NCI-H146 treated with DMSO at 0.1 percent for 48 hours (cell line): ENCODE data around the gene ARHGAP15.
A peak's percentile ranks its signal among the peaks of the same experiment; 100 is the strongest.

Source experiments
- DNase-seq: peaks from one replicate; lab custom pipeline; 2025; ENCODE audit not compliant: unreplicated experiment; lab: John Stamatoyannopoulos, UW

The ARHGAP15 gene

DNA sequence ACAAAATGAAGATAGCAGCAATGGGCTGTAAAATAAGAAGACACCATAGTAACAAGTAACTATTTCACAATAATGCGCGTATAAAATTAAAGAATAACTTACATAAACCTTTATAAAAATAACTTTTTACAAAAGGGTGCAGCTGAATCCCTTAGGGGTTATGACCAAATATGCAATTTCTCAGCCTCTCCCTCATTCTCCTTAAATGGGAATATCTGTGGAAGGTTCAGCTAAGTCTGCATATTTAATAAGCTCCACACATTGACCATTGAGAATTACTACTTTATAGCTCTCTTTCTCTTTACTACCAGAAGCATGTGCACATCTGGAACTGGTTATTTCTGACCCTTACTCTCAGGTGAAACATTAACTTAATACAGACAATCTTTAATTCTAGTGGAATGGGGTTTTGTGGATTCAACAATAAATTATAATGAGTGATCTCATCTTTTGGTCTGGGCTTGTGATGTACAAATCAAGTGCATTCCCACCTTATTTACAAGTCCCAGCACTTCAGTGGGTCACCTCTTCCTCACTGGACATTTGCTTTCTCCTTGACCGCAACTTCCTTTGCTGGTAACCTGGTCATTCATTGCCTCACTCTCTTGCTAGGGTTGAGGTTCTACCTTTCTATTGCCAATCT is 15.7 kb downstream of the ARHGAP15 start:
- DNase-seq = no peak

DNA sequence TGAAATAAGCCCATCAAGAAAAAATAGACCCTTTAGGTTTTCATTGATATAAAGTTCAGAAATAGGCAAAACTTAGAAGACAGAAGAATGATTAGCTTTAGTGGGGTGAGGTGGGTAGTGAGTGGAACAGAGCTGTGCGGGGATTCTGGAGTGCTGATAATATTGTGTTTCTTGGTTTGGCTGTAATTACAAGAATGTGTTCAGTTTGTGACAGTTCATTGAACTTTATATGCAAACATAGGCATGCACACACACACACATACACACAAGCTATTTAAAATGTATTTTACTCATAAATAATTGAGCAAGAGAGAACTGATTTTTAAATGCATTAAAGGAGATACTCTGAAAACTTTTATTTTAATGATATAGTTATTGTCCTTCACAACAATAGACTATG is 17.1 kb downstream of the ARHGAP15 start:
- no peak for DNase-seq

DNA sequence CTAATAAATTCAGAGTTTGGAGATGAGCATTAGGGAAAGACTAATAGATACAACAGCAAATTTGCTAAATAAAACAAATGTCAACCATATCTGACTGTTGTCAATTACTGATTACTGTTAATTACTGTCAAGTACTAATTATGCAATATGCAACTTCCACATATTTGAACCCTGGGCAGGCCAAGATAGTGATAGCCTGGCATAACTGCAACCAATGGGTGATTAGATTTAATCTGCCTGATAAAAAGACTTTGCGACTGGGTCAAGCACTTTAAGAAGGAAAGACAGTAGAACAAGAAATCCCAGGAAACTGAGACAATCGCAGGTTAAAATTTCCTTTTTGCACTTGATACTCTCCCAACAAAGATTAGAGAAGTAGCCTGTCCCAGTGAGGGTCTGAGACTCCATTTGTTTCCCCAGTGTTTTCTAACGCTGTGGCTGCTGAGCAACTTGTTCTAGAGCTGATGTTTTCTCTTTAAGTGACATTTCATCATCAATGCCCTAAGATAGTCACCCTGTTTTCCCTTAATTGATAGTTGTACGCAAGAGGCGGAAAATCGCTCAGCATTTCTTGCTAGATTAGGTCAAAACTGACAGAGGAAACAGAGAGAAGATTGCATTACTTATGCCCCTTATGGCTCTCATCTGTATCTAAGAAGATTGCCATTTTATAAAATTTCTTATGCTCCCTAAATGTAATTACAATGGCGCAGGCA is 17.8 kb downstream of the ARHGAP15 start:
- DNase-seq = no peak

DNA sequence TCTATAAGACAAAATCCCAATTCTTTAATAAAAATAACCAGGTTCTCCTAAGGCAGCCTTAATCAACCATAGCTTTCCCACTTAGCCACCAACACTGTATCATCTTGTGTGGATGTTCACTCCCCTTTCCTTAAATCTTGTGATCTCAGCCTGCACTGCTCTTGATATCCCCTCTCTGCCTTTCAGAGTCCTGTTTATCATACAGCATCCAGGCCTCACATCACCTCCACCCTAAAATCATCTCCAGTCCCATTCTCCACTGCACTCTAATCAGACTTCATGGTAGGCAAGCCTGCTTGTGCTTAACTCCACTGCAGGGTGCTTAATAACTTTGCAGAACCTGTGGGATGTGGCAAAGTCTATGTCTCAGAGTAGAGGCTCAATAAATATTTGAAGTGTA is 18.8 kb downstream of the ARHGAP15 start:
- DNase-seq = no peak

DNA sequence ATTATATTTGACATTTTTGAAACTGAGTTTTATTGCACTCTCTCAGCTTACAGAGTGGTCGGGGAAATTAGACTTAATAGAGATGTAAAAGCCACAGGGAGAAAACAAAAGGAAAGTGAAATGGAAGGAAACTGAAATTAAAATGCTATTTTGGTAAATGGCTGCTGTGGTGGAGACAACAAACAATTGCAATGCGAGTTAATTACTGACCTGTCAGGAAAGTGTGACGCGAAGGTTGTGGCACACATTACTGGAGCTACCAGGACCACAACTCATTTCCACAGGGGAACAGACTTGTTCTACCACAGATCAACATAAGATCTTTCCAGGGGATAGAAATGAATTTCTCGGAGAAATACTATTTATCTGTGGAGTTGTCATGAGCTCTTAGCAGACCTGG is 19.5 kb downstream of the ARHGAP15 start:
- DNase-seq = no peak

DNA sequence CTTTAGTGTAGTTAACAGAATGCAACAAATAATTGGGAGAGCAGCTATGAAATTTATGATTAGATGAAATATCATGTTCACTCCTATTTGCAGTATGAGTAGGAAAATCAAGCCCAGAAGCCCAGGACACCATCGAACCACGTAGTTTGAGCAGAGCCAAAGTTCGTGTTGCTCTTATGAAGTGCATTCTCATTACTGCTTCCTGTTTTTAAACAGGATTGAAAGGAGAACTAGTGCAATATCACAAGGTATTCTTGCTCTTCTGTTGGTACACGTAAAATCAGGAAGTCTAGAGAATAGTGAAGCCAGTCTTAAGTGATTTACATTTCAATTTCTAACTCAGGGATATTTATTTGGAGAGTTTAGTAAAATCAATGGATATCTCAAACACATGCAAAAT is 21.1 kb downstream of the ARHGAP15 start:
- no peak for DNase-seq

DNA sequence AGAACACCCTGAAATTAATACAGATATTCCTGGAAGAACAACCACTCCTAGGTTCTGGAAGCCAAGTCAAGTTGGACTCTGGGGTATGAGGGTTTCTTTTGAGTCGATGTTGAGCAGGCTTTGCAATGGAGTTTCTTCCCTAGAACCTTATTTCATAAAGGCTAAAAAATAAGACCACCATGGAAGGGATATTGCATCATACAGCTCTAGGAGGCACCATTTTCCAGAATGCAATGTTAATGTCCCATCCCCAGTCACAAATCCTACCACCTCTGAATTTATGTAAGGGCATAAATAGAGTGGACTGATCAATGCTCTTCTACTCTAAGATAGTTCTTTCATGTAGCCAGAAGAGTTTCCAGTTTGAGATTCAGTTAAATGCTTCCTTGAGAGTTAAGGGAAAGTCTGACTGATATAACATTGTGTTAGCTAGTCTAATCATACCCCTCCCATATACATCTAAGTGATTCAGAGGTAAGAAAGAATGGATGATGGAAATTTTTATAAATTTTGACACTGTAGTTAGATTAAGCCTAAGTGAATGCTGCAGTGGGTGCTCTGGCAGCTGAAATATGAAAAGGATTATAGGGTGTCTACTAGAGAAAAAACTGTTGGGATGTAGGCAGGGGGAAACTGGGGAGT is 22.0 kb downstream of the ARHGAP15 start:
- DNase-seq = no peak

DNA sequence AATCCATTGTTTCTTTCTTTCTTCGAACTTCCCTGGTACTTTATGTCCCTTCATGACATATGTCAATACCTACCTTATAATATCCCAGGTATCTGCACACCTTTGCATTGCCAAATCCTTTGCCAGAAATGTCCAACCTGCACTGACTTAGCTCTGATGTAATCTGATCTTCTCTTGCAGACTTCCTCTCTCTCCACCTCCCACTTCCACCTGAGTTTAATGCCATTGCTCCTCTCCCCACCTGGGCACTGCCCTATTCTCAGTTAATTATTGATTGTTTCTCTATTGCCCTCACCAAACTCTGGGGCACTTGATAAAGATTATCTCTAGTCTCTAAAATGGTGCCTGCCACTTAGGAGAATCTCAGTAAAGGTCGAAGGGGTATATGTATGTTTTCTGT is 23.0 kb downstream of the ARHGAP15 start:
- DNase-seq = no peak

DNA sequence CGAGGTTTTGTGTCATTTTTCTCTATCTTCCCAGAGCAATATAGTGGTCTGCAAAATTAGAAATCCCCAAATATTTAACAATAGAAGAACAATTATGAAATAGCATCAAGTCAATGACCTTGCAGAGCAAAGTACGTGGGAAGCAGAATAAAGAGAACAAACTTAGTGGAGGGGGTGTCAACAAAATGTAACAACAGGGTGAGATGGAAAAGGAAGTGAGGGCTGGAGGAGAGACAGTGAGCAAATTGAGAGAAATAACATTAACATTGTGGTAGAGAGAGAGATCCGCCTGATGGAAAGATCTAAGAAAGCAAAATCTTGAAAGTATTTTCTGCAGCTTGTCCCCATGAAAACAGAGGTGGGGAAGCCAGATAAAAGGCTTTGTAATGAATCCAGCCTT is 23.4 kb downstream of the ARHGAP15 start:
- DNase-seq = no peak

DNA sequence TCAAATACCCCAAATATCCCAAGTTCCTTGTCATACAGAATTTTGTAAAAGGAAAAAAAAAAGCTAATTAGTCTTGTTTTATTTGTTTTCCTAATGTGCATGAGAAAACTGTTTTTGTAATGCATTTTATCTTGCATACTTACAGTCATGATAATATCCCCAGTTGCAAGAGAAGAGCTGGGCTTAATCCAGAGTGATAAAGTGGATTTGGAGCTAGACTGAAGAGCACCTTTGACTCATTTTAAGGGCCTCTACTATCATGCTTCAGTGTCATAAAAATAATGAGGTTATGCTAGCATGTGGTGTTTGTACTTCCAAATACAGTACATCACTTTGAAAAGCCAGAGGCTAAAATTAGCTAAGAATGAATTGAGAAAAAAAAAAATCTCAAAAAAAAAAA is 26.4 kb downstream of the ARHGAP15 start:
- DNase-seq = no peak

DNA sequence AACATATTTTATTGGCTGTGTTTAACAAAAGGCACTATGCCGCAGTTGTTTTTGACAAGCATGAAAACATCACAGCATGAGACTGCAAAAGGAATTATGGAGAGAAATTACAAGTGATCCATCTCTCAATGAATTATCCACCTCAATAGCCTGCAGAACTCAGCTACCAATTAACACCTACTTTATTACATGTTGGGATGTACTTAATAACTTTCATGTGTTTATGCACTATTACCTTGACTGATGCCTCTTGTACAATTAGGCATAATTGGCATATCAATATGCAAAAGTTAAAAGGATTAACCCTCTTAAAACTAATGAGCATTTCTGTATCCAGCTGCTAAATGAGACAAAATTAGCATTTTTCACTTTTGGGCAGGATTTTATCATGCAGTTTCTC is 27.8 kb downstream of the ARHGAP15 start:
- no peak for DNase-seq

DNA sequence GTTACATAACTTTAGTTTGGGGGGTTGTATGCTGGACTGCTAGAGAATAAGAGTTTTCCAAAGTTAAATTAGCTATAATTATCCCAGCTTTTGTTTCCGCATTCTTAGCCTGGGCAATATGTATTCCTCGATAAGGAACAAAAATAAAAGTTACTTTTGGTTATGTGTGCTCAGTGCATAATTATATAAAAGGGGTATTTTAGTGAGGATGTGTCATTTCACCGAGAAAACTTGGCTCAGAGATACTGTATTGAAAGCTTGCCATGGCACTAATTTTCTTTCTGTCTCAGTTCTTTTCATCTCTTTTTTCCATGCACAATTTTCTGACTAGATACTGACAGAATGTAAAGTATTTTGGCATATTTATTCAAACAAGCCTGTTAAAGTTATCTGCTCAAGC is 28.2 kb downstream of the ARHGAP15 start:
- no peak for DNase-seq

DNA sequence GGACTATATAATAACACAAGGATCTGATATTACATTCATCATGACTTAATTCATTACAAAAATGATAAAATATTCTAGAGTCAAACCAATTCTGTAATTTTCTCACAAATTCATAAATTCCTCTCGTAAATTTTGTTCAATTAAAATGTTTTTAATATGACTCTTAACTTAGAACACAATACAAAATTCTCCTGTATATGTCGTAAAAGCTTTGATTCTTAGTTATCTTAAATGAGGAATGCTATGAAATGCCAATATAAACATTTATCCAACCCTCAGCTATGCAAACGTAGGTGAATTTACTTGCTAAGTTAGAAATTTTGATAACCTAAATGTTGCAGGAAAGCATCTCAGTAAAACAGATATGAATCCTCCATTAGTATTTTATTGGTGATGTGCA is 28.9 kb downstream of the ARHGAP15 start:
- DNase-seq = no peak

DNA sequence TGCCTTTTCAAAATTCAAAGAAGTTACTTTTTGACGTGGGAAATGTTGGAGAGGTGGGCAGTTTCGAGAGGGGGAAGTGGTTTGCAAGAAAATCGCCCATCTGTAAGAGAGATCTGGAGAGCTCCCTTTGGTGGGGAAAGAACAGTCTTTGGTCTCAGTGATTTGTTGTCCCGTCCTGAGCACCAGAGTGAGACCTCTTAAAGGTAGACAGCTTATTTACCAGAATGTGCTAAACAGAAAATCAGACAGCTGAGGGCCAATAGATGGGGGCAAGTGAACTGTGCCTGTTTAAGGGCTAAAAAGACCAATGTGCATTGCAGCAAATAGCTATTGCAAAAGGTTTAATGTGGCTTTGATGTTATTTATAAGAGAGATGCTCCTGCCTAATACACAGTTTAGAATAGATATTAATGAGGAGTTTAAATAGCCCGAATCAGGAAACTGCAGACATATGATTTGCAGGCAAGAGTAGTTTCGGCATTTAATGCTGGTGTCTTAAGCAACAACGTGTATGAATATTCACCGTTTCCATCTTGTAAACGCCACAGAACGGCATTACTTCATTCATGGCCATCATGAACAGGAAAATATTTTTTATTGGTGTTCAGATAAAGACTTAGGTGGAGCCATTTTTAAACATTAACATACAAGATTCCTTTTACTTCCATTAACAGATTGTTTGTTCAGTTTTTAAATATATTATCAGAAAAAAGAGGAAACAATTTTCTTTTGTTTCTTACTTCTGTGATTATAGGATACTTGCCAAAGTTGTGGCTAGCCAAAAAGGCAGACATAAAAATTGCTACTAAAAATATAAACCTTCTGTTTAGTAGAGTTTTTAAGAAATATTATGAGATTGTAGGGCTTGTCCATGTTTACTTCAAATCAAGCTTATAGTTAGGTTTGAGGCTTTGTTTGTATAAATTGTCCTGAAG is 29.6 kb downstream of the ARHGAP15 start:
- no peak for DNase-seq

DNA sequence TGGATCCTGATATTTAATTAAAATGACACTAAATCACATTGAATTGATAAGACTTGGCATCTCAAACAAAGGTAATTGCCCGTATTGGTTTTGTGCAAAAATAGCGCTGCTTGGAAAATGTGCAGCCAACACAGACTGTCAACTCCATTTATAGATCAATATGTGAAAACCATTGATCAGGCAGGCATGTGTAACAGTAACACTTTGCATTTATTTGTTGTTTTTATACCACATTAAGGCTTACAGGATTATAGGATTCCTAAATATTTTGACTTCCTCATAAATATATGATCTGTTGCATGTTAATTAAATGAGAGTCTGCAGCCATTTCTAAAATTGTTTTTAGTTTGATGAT is 30.2 kb downstream of the ARHGAP15 start:
- no peak for DNase-seq

DNA sequence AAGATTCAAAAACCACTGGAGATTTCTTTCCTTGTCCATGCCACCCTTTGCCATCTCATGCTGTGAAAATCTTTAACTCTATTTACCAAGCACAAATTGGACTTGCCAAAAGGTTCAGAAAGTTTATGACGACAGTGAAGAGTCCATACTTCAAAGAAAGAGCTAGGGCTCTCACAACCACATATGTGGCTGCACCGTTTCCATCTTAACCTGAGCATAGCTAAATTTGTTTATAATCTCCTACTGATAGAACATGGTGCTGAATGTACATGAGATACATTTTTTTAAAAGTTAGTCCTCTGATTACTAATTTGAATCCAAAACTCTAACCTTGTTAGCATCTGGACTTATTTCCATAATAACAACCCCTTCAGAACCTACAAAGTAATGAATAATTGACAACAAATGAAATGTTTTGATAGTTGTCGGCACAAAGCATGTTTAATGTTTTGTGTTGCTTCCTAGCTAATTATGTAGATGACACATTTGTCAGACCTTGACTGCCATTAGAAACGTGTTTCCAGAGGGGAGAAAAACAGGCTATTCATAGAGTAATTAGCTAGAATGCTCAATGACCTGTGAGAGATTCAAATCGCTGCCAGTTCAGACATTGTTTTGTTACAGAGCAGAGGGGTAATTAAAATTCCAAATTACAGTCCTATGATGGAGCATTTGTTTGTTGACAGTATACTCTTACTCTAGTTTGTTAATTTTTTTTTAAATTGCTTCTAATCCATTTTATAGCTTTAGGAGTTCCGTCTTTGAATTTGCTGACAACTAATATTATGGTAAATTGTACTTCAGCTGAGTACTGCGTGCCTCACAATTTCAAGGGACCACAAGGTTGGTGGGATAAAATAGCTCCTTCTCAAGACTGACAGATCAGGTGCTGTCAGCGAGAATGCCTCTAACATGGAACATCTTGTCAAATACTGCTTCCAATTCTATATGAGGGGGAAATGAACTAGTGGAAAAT is 31.8 kb downstream of the ARHGAP15 start:
- DNase-seq = peak; percentile 1

DNA sequence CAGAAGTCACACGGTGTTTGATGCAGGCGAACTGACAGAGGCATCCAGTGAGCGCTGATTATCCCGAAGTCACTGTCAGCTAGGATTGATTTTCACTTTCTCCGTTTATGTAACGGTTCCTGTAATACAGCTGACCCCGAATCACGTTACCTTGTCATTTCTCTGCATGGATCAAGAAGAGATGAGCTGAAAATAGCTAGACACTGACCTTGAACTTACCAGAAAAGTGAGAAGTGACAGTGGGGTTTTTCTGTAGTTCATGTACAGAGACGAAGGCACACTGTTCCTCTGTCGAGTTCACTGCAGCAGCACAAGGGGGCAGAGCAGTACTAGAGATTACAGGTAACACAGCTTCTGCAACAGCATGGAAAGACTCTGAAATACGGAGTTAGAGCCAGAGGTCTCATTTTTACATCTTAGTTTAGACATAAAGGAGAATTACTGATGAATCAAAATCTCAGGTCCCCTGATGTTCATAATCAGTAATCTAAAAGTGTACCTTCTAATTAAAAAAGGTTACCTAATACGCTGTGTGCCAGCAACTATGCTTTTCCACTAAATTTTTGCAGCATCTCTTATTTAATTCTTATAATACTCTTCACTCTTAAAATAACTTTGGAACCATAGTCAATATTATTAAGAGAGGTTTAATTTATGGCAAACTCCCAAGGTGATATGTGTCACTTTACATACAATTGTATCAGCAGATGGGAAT is 33.1 kb downstream of the ARHGAP15 start:
- DNase-seq = peak; percentile 18

DNA sequence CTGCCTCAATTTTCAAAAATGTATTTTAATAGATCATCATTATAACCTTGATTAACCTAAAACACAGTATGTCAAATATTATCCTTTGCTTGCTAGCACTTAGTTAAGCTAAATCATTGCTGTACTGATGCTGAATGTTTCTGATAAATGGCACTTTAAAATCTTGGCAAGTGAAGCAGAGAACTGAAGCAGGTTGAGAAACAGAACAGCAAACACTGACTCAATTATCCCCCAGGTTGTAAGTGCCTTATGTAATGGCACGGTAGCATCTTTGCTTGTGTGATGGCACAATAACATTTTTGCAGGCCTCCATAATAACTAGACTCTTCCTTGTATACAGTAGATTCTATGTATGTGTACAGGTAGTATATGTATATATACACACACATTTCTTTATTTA is 33.8 kb downstream of the ARHGAP15 start:
- no peak for DNase-seq

DNA sequence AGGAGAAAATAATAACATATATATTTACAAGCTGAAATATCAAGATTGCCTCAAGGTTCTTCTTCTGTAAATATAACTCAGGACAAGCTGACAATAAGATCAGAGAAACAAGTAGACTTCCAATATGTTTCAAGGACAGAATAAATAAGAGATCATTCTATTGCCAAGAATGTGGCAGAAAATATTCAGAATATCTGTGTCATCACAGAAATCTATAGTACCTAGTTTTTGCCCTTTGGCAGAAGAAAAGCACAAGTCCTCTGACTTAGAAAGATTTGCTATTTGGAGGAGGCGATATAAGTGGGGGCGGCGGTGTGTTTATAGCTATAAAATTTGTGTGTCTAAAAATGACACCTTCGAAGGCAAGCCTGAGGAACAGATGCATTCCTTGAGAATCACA is 34.3 kb downstream of the ARHGAP15 start:
- DNase-seq = no peak

DNA sequence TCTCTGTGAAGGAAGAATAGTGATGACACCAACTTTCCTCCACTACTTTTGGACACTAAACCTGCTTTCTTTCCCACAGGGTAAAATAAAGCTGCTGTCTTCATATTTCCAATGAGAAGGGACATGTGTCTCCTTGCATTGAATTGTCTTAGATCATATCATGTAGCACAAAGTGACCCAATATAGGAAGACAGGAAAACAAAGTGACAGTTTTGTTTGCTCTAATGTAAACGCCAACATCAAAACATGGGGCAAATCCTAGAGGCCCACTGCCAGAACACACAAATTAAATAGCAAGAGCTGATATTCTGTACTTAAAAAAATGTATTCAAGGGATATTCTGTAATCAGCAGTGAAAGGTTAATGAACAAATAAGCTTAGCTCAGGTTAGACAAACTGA is 36.1 kb downstream of the ARHGAP15 start:
- DNase-seq = no peak
